H1 (cell line): ENCODE results near the gene GPR18. TPM values are rescaled to one million over a fixed set of nuclear protein-coding genes. Genes with fewer than 3 reads are reported as not detected.

Experiments
- CTCF ChIA-PET: fragments of 300-600 bp; sonication (Branson Sonifier 250); formaldehyde crosslinking; loops from one replicate; lab custom pipeline; 2021; ENCODE audit not compliant: partially characterized antibody; lab: Charles Lee
- POLR2A ChIA-PET: fragments of 300-600 bp; sonication (Branson Sonifier 250); formaldehyde crosslinking; loops from one replicate; lab custom pipeline; 2021; ENCODE audit warnings: inconsistent platforms; ENCODE audit not compliant: partially characterized antibody; lab: Charles Lee
- DNase-seq, 2 experiments: peaks; one replicate each; pipeline versions ENCODE4 v3.0.0 to v3.0.0-alpha.2; 2010 to 2022; ENCODE audit warnings: low spot score in 2 of 2, low read depth in 1 of 2, mixed read lengths in 1 of 2
- FAIRE-seq: peaks from 2 replicates; lab custom pipeline; 2011; peaks lifted over from hg19 to GRCh38; lab: Jason Lieb, UNC
- H2AFZ ChIP-seq: 2 replicates; pipeline ENCODE4 v1.8.1; 2012; ENCODE audit warnings: low read length, inconsistent platforms
- H2AK5ac ChIP-seq: 2 replicates; pipeline ENCODE4 v1.6.1; 2013; ENCODE audit warnings: low read depth, low read length
- H2BK120ac ChIP-seq: replicated peaks from 2 replicates; pipeline ENCODE3; 2013; ENCODE audit warnings: low read depth, low read length, inconsistent platforms
- H2BK12ac ChIP-seq: 2 replicates; pipeline ENCODE4 v1.6.1; 2013; ENCODE audit warnings: low read depth, low read length
- H2BK15ac ChIP-seq: 2 replicates; pipeline ENCODE4 v1.6.1; 2013; ENCODE audit warnings: low read length
- H2BK20ac ChIP-seq: 2 replicates; pipeline ENCODE4 v1.6.1; 2013; ENCODE audit warnings: low read length
- H2BK5ac ChIP-seq: 2 replicates; pipeline ENCODE4 v1.6.1; 2013; ENCODE audit warnings: low read depth, low read length
- H3K14ac ChIP-seq: 2 replicates; pipeline ENCODE4 v1.6.1; 2013; ENCODE audit warnings: inconsistent platforms; ENCODE audit not compliant: insufficient read length
- H3K18ac ChIP-seq: 2 replicates; pipeline ENCODE4 v1.6.1; 2013; ENCODE audit warnings: low read length; ENCODE audit errors: extremely low read depth
- H3K23ac ChIP-seq: 2 replicates; pipeline ENCODE4 v1.6.1; 2013; ENCODE audit warnings: inconsistent platforms; ENCODE audit not compliant: insufficient read length
- H3K23me2 ChIP-seq: 2 replicates; pipeline ENCODE4 v1.6.1; 2013; ENCODE audit warnings: low read depth, low read length
- H3K27ac ChIP-seq: 2 replicates; pipeline ENCODE4 v1.6.1; 2011; ENCODE audit warnings: low read depth, low read length, inconsistent platforms
- H3K27me3 ChIP-seq, 4 experiments: replicated peaks in 1 of 4; 1 replicate in 1 of 4; 2 replicates in 3 of 4; pipeline versions ENCODE4 v1.6.1 to v1.8.1; 2011 to 2013; ENCODE audit warnings: low read length in 3 of 4, mild to moderate bottlenecking in 3 of 4, inconsistent platforms in 2 of 4, mixed read lengths in 2 of 4, moderate library complexity in 1 of 4; ENCODE audit not compliant: control insufficient read depth in 3 of 4, insufficient read depth in 3 of 4; ENCODE audit errors: extremely low read depth in 1 of 4
- H3K36me3 ChIP-seq, 4 experiments: 2 replicates each; pipeline versions ENCODE4 v1.6.1 to v1.8.1; 2011 to 2013; ENCODE audit warnings: mild to moderate bottlenecking in 4 of 4, low read length in 3 of 4, moderate library complexity in 2 of 4, control low read depth in 1 of 4, inconsistent platforms in 1 of 4; ENCODE audit not compliant: insufficient read depth in 4 of 4, control insufficient read depth in 2 of 4
- H3K4ac ChIP-seq: replicated peaks from 2 replicates; pipeline ENCODE3; 2013; ENCODE audit warnings: low read length, low read depth, mixed read lengths, inconsistent platforms; ENCODE audit not compliant: insufficient read length
- H3K4me1 ChIP-seq, 4 experiments: replicated peaks in 1 of 4; 1 replicate in 1 of 4; 2 replicates in 3 of 4; pipeline versions ENCODE4 v1.6.1 to v1.8.1; 2011 to 2013; ENCODE audit warnings: low read length in 3 of 4, inconsistent platforms in 2 of 4, mixed read lengths in 1 of 4; ENCODE audit not compliant: insufficient read depth in 4 of 4, control insufficient read depth in 3 of 4
- H3K4me2 ChIP-seq, 2 experiments: 2 replicates each; pipeline versions ENCODE4 v1.6.1 to v1.8.1; 2011 to 2013; ENCODE audit warnings: low read depth in 2 of 2, low read length in 2 of 2, control low read depth in 1 of 2, inconsistent platforms in 1 of 2, mild to moderate bottlenecking in 1 of 2; ENCODE audit not compliant: insufficient read depth in 1 of 2
- H3K4me3 ChIP-seq, 4 experiments: fragments of 200-600, 300-600 bp in 1 of 4; sonication (generic), shearing (Covaris generic), sonication (Bioruptor Twin) in 1 of 4; 2 replicates each; pipeline versions ENCODE4 v1.5.1 to v1.8.1; 2011 to 2016; ENCODE audit warnings: low read length in 4 of 4, low read depth in 3 of 4, control low read depth in 2 of 4, inconsistent platforms in 2 of 4, mild to moderate bottlenecking in 2 of 4, mixed read lengths in 1 of 4, moderate library complexity in 1 of 4; ENCODE audit not compliant: insufficient read depth in 2 of 4; ENCODE audit errors: extremely low read depth in 1 of 4
- H3K56ac ChIP-seq: replicated peaks from 2 replicates; pipeline ENCODE3; 2013; ENCODE audit warnings: low read depth, mild to moderate bottlenecking, mixed read lengths, low read length, inconsistent platforms; ENCODE audit not compliant: insufficient read length
- H3K79me1 ChIP-seq: 2 replicates; pipeline ENCODE4 v1.6.1; 2013; ENCODE audit warnings: low read depth, low read length, control low read depth
- H3K79me2 ChIP-seq, 2 experiments: 2 replicates each; pipeline versions ENCODE4 v1.6.1 to v1.8.1; 2012 to 2013; ENCODE audit warnings: low read length in 2 of 2, mild to moderate bottlenecking in 2 of 2, inconsistent platforms in 1 of 2; ENCODE audit not compliant: insufficient read depth in 2 of 2, control insufficient read depth in 1 of 2
- H3K9ac ChIP-seq, 4 experiments: replicated peaks in 1 of 4; 1 replicate in 1 of 4; 2 replicates in 3 of 4; pipeline versions ENCODE4 v1.6.1 to v1.8.1; 2011 to 2013; ENCODE audit warnings: low read depth in 3 of 4, low read length in 3 of 4, control low read depth in 2 of 4, mild to moderate bottlenecking in 2 of 4, moderate library complexity in 2 of 4, inconsistent platforms in 1 of 4; ENCODE audit errors: extremely low read depth in 1 of 4
- H3K9me3 ChIP-seq, 2 experiments: 2 replicates each; pipeline versions ENCODE4 v1.6.1 to v1.8.1; 2012 to 2013; ENCODE audit warnings: mild to moderate bottlenecking in 2 of 2, moderate library complexity in 2 of 2, control low read depth in 1 of 2, inconsistent platforms in 1 of 2, low read depth in 1 of 2, low read length in 1 of 2, mixed read lengths in 1 of 2; ENCODE audit not compliant: insufficient read depth in 2 of 2
- H4K20me1 ChIP-seq, 2 experiments: replicated peaks in 1 of 2; 2 replicates each; pipeline versions ENCODE3 to v1.8.1; 2011 to 2013; ENCODE audit warnings: inconsistent platforms in 2 of 2, low read length in 2 of 2, mild to moderate bottlenecking in 1 of 2; ENCODE audit not compliant: insufficient read depth in 2 of 2, control insufficient read depth in 1 of 2
- H4K5ac ChIP-seq: 2 replicates; pipeline ENCODE4 v1.6.1; 2013; ENCODE audit warnings: low read length, low read depth, mixed read lengths, inconsistent platforms; ENCODE audit not compliant: insufficient read length
- H4K8ac ChIP-seq: 2 replicates; pipeline ENCODE4 v1.8.0; 2013; ENCODE audit warnings: mild to moderate bottlenecking, moderate library complexity, low read length, inconsistent platforms; ENCODE audit not compliant: insufficient read depth; ENCODE audit errors: extremely low read depth
- H4K91ac ChIP-seq: replicated peaks from 2 replicates; pipeline ENCODE3; 2013; ENCODE audit warnings: low read length, mixed read lengths, inconsistent platforms; ENCODE audit not compliant: insufficient read length
- CBX5 ChIP-seq: fragments of 300-800, 300-1000 bp; sonication (generic); IDR thresholded peaks from 2 replicates; pipeline ENCODE4 v1.7.1; 2016; ENCODE audit warnings: antibody characterized with exemption, low read length, low read depth
- EZH2 ChIP-seq: fragments of 200-600 bp; sonication (generic); IDR thresholded peaks from 2 replicates; pipeline ENCODE4 v1.7.1; 2012; ENCODE audit warnings: low read depth, mild to moderate bottlenecking, moderate library complexity, low read length, inconsistent platforms; ENCODE audit not compliant: severe bottlenecking
- GABPA ChIP-seq: IDR thresholded peaks from 2 replicates; pipeline ENCODE4 v1.6.1; 2011; ENCODE audit warnings: mild to moderate bottlenecking, low read length, moderate library complexity, borderline replicate concordance; ENCODE audit not compliant: insufficient read depth
- HDAC6 ChIP-seq: IDR thresholded peaks from one replicate; pipeline ENCODE4 v1.7.1; 2012; ENCODE audit warnings: low read depth, mild to moderate bottlenecking, inconsistent platforms, low read length, moderate library complexity
- NANOG ChIP-seq: IDR thresholded peaks from 2 replicates; pipeline ENCODE4 v1.6.1; 2011; ENCODE audit warnings: low read length, low read depth, mild to moderate bottlenecking, inconsistent platforms; ENCODE audit not compliant: insufficient read depth, poor library complexity, severe bottlenecking
- NRF1 ChIP-seq: IDR thresholded peaks from 2 replicates; pipeline ENCODE4 v1.6.1; 2011; ENCODE audit warnings: mild to moderate bottlenecking, low read depth, low read length, improper control_type of control experiment
- SP4 ChIP-seq: IDR thresholded peaks from 2 replicates; pipeline ENCODE4 v1.6.1; 2012; ENCODE audit warnings: low read length, inconsistent platforms
- SRF ChIP-seq: IDR thresholded peaks from 2 replicates; pipeline ENCODE4 v1.6.1; 2011; ENCODE audit warnings: mild to moderate bottlenecking, low read depth, low read length, moderate library complexity
- USF2 ChIP-seq: IDR thresholded peaks from 2 replicates; pipeline ENCODE4 v1.6.1; 2011; ENCODE audit warnings: low read length, improper control_type of control experiment
- WGBS, 2 experiments: shearing (Covaris generic) in 1 of 2; methylation state at CpG; one replicate each; pipeline versions ENCODE4 v1.1.6 to v1.1.7; 2013 to 2015; ENCODE audit warnings: low lambda C conversion rate in 2 of 2, mixed read lengths in 2 of 2, inconsistent platforms in 1 of 2, low coverage in 1 of 2, missing lambda C conversion rate in 1 of 2; ENCODE audit not compliant: insufficient replicate concordance in 2 of 2, insufficient coverage in 1 of 2, insufficient read length in 1 of 2; ENCODE audit errors: extremely low coverage in 1 of 2, missing lambda C conversion rate in 1 of 2; 5-methylcytosine and 5-hydroxymethylcytosine counted together
- polyA plus RNA-seq, 7 experiments: library from polyadenylated mRNA; depleted of rRNA in 3 of 7; stranded (reverse) in 5 of 7; unstranded in 2 of 7; fragments of >200 nt in 5 of 7; fragments of 200-250 nt in 2 of 7; gene quantifications; 1 replicate in 5 of 7; 2 replicates in 1 of 7; 4 replicates in 1 of 7; pipeline versions ENCODE4 v1.2.1 to v1.2.3, GENCODE V29; 2011 to 2013; ENCODE audit warnings: missing spikeins in 2 of 7, mixed read lengths in 2 of 7
- total RNA-seq: library from RNA; stranded (reverse); fragmentation: NEBNext Ultra II Directional; extraction: Animal tissue kit (Norgen Biotek cat#: 25700); gene quantifications from 2 replicates; pipeline ENCODE4 v1.2.1, GENCODE V29; 2021

Gene GPR18
- total and polyA plus RNA-seq, 2 of the 8 experiments (the other 6 are each of a cell fraction or from before 2014, with no cell fraction given), result not detected

GRCh38 chr13:99215184-99215830, 42.9 kb downstream of the GPR18 start:
- no peak overlapping the region for H2AK5ac ChIP-seq
- no peaks in the 10 kb centered on the region for H3K9me3 ChIP-seq
- ChIA-PET CTCF (interaction anchor here (0.6 to 1.7 kb wide), 4 partner anchors 13 to 41 kb away, joined by 3 to 9 read pairs (median 5); partner anchors contain the start of gene UBAC2), POLR2A (interaction anchor here (1.1 to 2.9 kb wide), 2 partner anchors 10 to 15 kb away, joined by 3 to 17 read pairs; partner anchors contain the start of gene UBAC2)
- H3K79me1 ChIP-seq, result peaks cover 17% of the 10 kb centered on the region; the same call in 1 of the 2 replicates
- no peak overlapping the region for H2AFZ ChIP-seq
- H3K4me2 ChIP-seq, result no peak overlapping the region
- H4K91ac ChIP-seq, result no peak overlapping the region
- FAIRE-seq (no peak), DNase-seq (no peak)
- H2BK5ac ChIP-seq, result no peak overlapping the region
- peaks cover 7 to 95% of the 10 kb centered on the region in 2 experiments for H3K79me2 ChIP-seq
- no peak overlapping the region for H3K56ac ChIP-seq
- H2BK15ac ChIP-seq, result no peak overlapping the region
- peaks cover 4 to 15% (median 11%) of the 10 kb centered on the region in 4 experiments; a peak in 6 of 7 replicates for H3K4me1 ChIP-seq
- H3K36me3 ChIP-seq, result no peaks in the 10 kb centered on the region
- TF ChIP-seq CBX5 (no peak), SP4 (no peak), HDAC6 (no peak), GABPA (no peak), SRF (no peak), EZH2 (no peak), NANOG (no peak), NRF1 (no peak), USF2 (no peak)
- no peak overlapping the region for H3K14ac ChIP-seq
- no peak overlapping the region for H3K27ac ChIP-seq
- no peaks in the 10 kb centered on the region for H3K23me2 ChIP-seq
- no peak overlapping the region; a peak in 1 of 7 replicates for H3K9ac ChIP-seq
- H2BK20ac ChIP-seq, result no peak overlapping the region
- H3K4me3 ChIP-seq, result no peak overlapping the region
- H4K8ac ChIP-seq, result no peak overlapping the region
- H3K27me3 ChIP-seq, result no peaks in the 10 kb centered on the region
- H2BK120ac ChIP-seq, result no peak overlapping the region
- H3K18ac ChIP-seq, result no peak overlapping the region
- H3K23ac ChIP-seq, result no peak overlapping the region
- H4K5ac ChIP-seq, result no peak overlapping the region
- no peak overlapping the region for H2BK12ac ChIP-seq
- peaks cover 3 to 6% of the 10 kb centered on the region in 2 experiments for H4K20me1 ChIP-seq
- 88% methylated on average over 15 of the region's 15 CpGs; no CpG with 5 or more reads in 1 of the 2 experiments for WGBS, 2 experiments
- no peak overlapping the region for H3K4ac ChIP-seq
